Esophagus muscularis mucosa (tissue), 4 donors: ENCODE results near the gene RNF39. TPM values are rescaled to one million over a fixed set of nuclear protein-coding genes. Genes with fewer than 3 reads are reported as not detected.

ENCODE experiments used
- DNase-seq: peaks from one replicate; pipeline ENCODE4 v3.0.0-alpha.2; 2017; ENCODE audit errors: extremely low spot score
- H3K27ac ChIP-seq, 4 donors: fragments of 200-600 bp; sonication (generic); replicated peaks in 1 of 4; 1 replicate in 3 of 4; 2 replicates in 1 of 4; pipeline ENCODE4 v1.5.1; 2016 to 2019; ENCODE audit warnings: mild to moderate bottlenecking in 1 of 4
- H3K27me3 ChIP-seq, 4 donors: fragments of 200-600 bp; sonication (generic); one replicate each; pipeline versions ENCODE4 v1.5.1 to v1.6.0; 2016 to 2019
- H3K36me3 ChIP-seq, 4 donors: fragments of 200-600 bp; sonication (generic); one replicate each; pipeline ENCODE4 v1.5.1; 2016 to 2019
- H3K4me1 ChIP-seq, 4 donors: fragments of 200-600 bp; sonication (generic); one replicate each; pipeline ENCODE4 v1.5.1; 2016 to 2019
- H3K4me3 ChIP-seq, 4 donors: fragments of 200-600 bp; sonication (generic); 1 replicate in 2 of 4; 2 replicates in 2 of 4; pipeline ENCODE4 v1.5.1; 2016 to 2019; ENCODE audit warnings: mild to moderate bottlenecking in 4 of 4, moderate library complexity in 1 of 4
- H3K9me3 ChIP-seq, 4 donors: fragments of 200-600 bp; sonication (generic); 1 replicate in 3 of 4; 2 replicates in 1 of 4; pipeline ENCODE4 v1.5.1; 2016 to 2019
- CTCF ChIP-seq, 3 experiments: fragments of 200-600 bp in 2 of 3; fragments of 450-650 bp in 1 of 3; sonication (generic) in 2 of 3; IDR thresholded peaks; one replicate each; pipeline ENCODE4 v1.5.1; 2017 to 2019; ENCODE audit warnings: antibody characterized with exemption in 3 of 3, mild to moderate bottlenecking in 2 of 3, moderate library complexity in 1 of 3
- EP300 ChIP-seq: sonication (generic); formaldehyde crosslinking; IDR thresholded peaks from one replicate; pipeline ENCODE4 v1.6.1; 2017; ENCODE audit warnings: antibody characterized with exemption
- POLR2A ChIP-seq: fragments of 450-650 bp; IDR thresholded peaks from one replicate; pipeline ENCODE4 v1.6.1; 2017; ENCODE audit warnings: antibody characterized with exemption, moderate library complexity, mild to moderate bottlenecking, low read depth
- POLR2AphosphoS5 ChIP-seq, 2 donors: sonication (generic); formaldehyde crosslinking; IDR thresholded peaks; one replicate each; pipeline ENCODE4 v1.6.1; 2017; ENCODE audit warnings: antibody characterized with exemption in 2 of 2
- WGBS: methylation state at CpG from one replicate; pipeline ENCODE4 v1.1.5; 2018; 5-methylcytosine and 5-hydroxymethylcytosine counted together
- intact Hi-C: fragments of 100-400 bp; cut with DNase I; formaldehyde crosslinking; loops from one replicate; pipeline ENCODE4 v1.15.1; 2023
- total RNA-seq, 4 donors: library from RNA; depleted of rRNA; stranded (reverse); fragments of >200 nt; gene quantifications; one replicate each; pipeline versions ENCODE4 v1.1.0 to v1.2.1, GENCODE V29; 2016

Gene RNF39
- total RNA-seq, 4 donors from 2014 or later = 0.11 TPM; not detected in 3

DNA sequence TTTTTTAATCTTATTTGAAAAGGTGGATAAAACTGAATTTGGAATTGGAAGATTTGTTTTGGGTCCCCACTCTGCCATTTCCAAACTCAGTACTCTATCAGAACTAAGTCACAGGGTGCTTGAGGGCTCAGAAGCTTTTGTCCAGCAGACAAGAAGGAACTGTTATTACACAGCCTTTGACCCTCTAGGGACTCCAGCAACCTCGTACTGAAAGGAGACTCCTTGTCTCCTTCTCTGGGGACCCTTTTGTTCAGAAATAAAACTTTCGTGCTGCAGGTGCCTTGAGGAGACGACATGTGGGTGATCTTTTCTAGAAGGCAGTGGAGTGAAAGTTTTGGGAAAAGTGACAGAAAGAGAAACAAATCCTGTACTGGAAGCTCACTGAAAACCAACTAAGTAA, 21.9 kb downstream of the RNF39 start:
- intact Hi-C loops = no loop called here
- Histone ChIP-seq H3K27ac (no peak overlapping the region), H3K27me3 (no peaks in the 10 kb centered on the region), H3K4me1 (no peaks in the 10 kb centered on the region), H3K4me3 (no peak overlapping the region), H3K36me3 (peaks cover 0 to 48% (median 31%) of the 10 kb centered on the region in 4 donors), H3K9me3 (no peaks in the 10 kb centered on the region)
- no peak for DNase-seq
- WGBS = 88% methylated on average over 3 of the region's 3 CpGs
- TF ChIP-seq EP300 (no peak), POLR2AphosphoS5 (IDR thresholded peaks at IDR 0.05) (no peak), CTCF (IDR thresholded peaks at IDR 0.05) (no peak), POLR2A (no peak)

DNA sequence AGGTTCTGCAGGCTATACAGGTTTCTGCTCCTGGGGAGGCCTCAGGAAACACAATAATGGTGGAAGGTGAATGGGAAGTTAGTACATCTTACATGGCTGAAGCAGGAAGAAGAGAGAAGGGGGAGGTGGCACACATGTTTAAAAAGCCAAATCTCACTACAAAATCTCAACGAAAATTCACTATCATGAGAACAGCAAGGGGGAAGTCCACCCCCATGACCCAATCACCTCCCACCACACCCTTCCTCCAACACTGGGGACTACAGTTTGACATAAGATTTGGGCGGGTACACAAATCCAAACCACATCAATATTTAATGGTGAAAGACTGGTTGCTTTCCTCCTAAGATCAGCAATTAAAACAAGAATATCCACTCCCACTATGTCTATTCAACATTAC, 28.3 kb downstream of the RNF39 start:
- DNase-seq = no peak
- intact Hi-C loops = no loop called here
- Histone ChIP-seq H3K4me1 (peaks cover 0 to 2% (median 0%) of the 10 kb centered on the region in 4 donors), H3K4me3 (no peak overlapping the region), H3K36me3 (peaks cover 0 to 3% (median 0%) of the 10 kb centered on the region in 4 donors), H3K27ac (no peak overlapping the region), H3K27me3 (no peaks in the 10 kb centered on the region), H3K9me3 (no peaks in the 10 kb centered on the region)
- TF ChIP-seq EP300 = no peak
- no peak for TF ChIP-seq POLR2A
- TF ChIP-seq CTCF (IDR thresholded peaks at IDR 0.05) = no peak
- TF ChIP-seq POLR2AphosphoS5 (IDR thresholded peaks at IDR 0.05) = no peak
- WGBS = 84% methylated on average over 2 of the region's 2 CpGs

DNA sequence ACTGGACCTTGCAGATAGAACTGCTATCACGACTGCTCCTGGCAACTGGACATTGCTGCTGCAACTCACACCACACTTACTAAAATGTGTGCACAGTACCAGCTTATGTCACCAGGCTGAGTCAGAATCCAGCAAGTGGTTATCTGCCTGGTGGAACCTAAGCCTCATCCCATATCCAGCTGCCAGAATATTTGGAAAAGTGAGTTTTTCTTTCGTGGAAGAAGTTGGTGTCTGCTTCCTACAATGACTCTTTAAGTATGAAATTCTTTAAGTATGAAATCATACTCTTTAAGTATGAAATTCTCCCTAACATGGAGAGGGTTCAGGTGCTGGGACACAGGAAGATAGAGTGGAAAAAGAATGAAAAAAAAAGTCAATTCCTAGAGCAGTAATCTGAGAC, 30.9 kb downstream of the RNF39 start:
- intact Hi-C loops = no loop called here
- 58% methylated on average over 2 of the region's 2 CpGs for WGBS
- Histone ChIP-seq H3K4me1 (peaks cover 0 to 4% (median 0%) of the 10 kb centered on the region in 4 donors), H3K9me3 (no peaks in the 10 kb centered on the region), H3K27ac (no peak overlapping the region), H3K27me3 (no peaks in the 10 kb centered on the region), H3K36me3 (no peaks in the 10 kb centered on the region), H3K4me3 (no peak overlapping the region)
- TF ChIP-seq EP300 (no peak), POLR2A (no peak), CTCF (IDR thresholded peaks at IDR 0.05) (no peak), POLR2AphosphoS5 (IDR thresholded peaks at IDR 0.05) (no peak)
- DNase-seq = no peak

- Histone ChIP-seq H3K9me3 (no peaks in the 10 kb centered on the region), H3K27me3 (no peaks in the 10 kb centered on the region), H3K4me3 (no peak overlapping the region), H3K36me3 (no peaks in the 10 kb centered on the region), H3K27ac (no peak overlapping the region), H3K4me1 (peaks cover 0 to 4% (median 0%) of the 10 kb centered on the region in 4 donors)
- no peak for TF ChIP-seq CTCF (IDR thresholded peaks at IDR 0.05)
- no peak for TF ChIP-seq EP300
- TF ChIP-seq POLR2AphosphoS5 (IDR thresholded peaks at IDR 0.05) = no peak
- no peak for TF ChIP-seq POLR2A
- no peak for DNase-seq
- 93% methylated on average over 2 of the region's 2 CpGs for WGBS
- intact Hi-C loops = no loop called here
Measured at GRCh38 chr6:30043744-30044143, 31.8 kb downstream of the RNF39 start.

DNA sequence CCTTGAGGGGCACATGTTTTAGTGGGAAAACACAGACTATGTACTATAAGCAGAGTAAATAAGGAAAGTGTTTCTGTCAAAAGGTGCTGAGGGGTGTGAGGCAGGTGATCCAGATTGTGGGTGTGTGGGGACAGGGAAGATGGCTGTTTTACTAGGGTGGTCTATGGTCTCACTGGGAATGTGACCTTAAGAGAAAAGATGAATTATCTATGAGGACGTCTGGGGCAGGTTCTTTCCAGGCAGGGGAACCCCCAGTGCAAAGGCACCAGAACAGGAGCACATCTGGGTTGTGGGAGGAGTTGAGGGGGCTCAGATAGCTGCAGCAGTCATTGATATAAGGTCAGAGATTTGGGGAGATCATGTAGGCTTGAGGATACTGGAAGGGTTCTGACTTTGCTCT, 32.7 kb downstream of the RNF39 start:
- DNase-seq = no peak
- H3K36me3 ChIP-seq = no peaks in the 10 kb centered on the region
- TF ChIP-seq POLR2A (no peak), CTCF (IDR thresholded peaks at IDR 0.05) (no peak), EP300 (no peak), POLR2AphosphoS5 (IDR thresholded peaks at IDR 0.05) (no peak)
- no peak overlapping the region for H3K27ac ChIP-seq
- peaks cover 0 to 4% (median 0%) of the 10 kb centered on the region in 4 donors for H3K4me1 ChIP-seq
- no peaks in the 10 kb centered on the region for H3K27me3 ChIP-seq
- H3K9me3 ChIP-seq = no peaks in the 10 kb centered on the region
- 24% methylated on average over 1 of the region's 1 CpG for WGBS
- intact Hi-C loops = no loop called here
- H3K4me3 ChIP-seq = no peak overlapping the region
